ENCODE measurements around the gene COL7A1. TPM values are rescaled to one million over a fixed set of nuclear protein-coding genes. Genes with fewer than 3 reads are reported as not detected.

Gene COL7A1
- total RNA-seq, 1 experiment from 2014 or later = 91.2 TPM

- H3K36me3 ChIP-seq (ENCODE audit: low read depth) = no peaks in the 10 kb centered on the region
- H3K9me3 ChIP-seq (ENCODE audit: insufficient read depth, low read depth) = no peaks in the 10 kb centered on the region
- H3K9me2 ChIP-seq (ENCODE audit: insufficient read depth) = no peaks in the 10 kb centered on the region
- no peak for TF ChIP-seq EZH2 (IDR thresholded peaks at IDR 0.05; ENCODE audit: low read depth)
- TF ChIP-seq, protein P1, sequence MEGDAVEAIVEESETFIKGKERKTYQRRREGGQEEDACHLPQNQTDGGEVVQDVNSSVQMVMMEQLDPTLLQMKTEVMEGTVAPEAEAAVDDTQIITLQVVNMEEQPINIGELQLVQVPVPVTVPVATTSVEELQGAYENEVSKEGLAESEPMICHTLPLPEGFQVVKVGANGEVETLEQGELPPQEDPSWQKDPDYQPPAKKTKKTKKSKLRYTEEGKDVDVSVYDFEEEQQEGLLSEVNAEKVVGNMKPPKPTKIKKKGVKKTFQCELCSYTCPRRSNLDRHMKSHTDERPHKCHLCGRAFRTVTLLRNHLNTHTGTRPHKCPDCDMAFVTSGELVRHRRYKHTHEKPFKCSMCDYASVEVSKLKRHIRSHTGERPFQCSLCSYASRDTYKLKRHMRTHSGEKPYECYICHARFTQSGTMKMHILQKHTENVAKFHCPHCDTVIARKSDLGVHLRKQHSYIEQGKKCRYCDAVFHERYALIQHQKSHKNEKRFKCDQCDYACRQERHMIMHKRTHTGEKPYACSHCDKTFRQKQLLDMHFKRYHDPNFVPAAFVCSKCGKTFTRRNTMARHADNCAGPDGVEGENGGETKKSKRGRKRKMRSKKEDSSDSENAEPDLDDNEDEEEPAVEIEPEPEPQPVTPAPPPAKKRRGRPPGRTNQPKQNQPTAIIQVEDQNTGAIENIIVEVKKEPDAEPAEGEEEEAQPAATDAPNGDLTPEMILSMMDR (conservative IDR thresholded peaks at IDR 0.05) = no peak
- no peaks in the 10 kb centered on the region for H3K27me3 ChIP-seq (ENCODE audit: insufficient read depth, low read depth)
- H3K4me2 ChIP-seq = no peak overlapping the region
- no peak for DNase-seq
- ChIA-PET CTCF (no interaction called here), POLR2A (ENCODE audit: unreplicated experiment) (no interaction called here)
- no peak overlapping the region for H2AFZ ChIP-seq
- no peaks in the 10 kb centered on the region for H3F3A ChIP-seq (ENCODE audit: insufficient read depth, low read depth)
- no peaks in the 10 kb centered on the region for H3K4me1 ChIP-seq (replicated peaks; ENCODE audit: insufficient read depth)
- no TSS peak for BruUV-seq (replicated peaks)
- H3K4me3 ChIP-seq = no peak overlapping the region
- no peaks in the 10 kb centered on the region for H4K20me1 ChIP-seq (ENCODE audit: insufficient read depth)
- no peaks in the 10 kb centered on the region for H3K79me2 ChIP-seq (ENCODE audit: low read depth)
- H3K27ac ChIP-seq = no peak overlapping the region
- intact Hi-C loops (cut with micrococcal nuclease; ENCODE audit: unreplicated experiment) = no loop called here
Observed at GRCh38 chr3:48571938-48572337, 23.2 kb downstream of the COL7A1 start.

GRCh38 chr3:48569808-48570450 is 25.2 kb downstream of the COL7A1 start:
- DNase-seq = no peak
- H3K27ac ChIP-seq = no peak overlapping the region
- H3K4me3 ChIP-seq = no peak overlapping the region
- H3K9me3 ChIP-seq (ENCODE audit: insufficient read depth, low read depth) = no peaks in the 10 kb centered on the region
- no peaks in the 10 kb centered on the region for H3F3A ChIP-seq (ENCODE audit: insufficient read depth, low read depth)
- intact Hi-C loops (cut with micrococcal nuclease; ENCODE audit: unreplicated experiment) = no loop called here
- no peaks in the 10 kb centered on the region for H3K4me1 ChIP-seq (replicated peaks; ENCODE audit: insufficient read depth)
- TF ChIP-seq, protein P1 (conservative IDR thresholded peaks at IDR 0.05) = no peak
- TF ChIP-seq EZH2 (IDR thresholded peaks at IDR 0.05; ENCODE audit: low read depth) = no peak
- H4K20me1 ChIP-seq (ENCODE audit: insufficient read depth) = no peaks in the 10 kb centered on the region
- BruUV-seq (replicated peaks) = no TSS peak
- ChIA-PET CTCF (no interaction called here), POLR2A (ENCODE audit: unreplicated experiment) (no interaction called here)
- H3K79me2 ChIP-seq (ENCODE audit: low read depth) = no peaks in the 10 kb centered on the region
- no peaks in the 10 kb centered on the region for H3K9me2 ChIP-seq (ENCODE audit: insufficient read depth)
- H3K27me3 ChIP-seq (ENCODE audit: insufficient read depth, low read depth) = no peaks in the 10 kb centered on the region
- H2AFZ ChIP-seq = no peak overlapping the region
- H3K36me3 ChIP-seq (ENCODE audit: low read depth) = no peaks in the 10 kb centered on the region
- H3K4me2 ChIP-seq = no peak overlapping the region

DNA sequence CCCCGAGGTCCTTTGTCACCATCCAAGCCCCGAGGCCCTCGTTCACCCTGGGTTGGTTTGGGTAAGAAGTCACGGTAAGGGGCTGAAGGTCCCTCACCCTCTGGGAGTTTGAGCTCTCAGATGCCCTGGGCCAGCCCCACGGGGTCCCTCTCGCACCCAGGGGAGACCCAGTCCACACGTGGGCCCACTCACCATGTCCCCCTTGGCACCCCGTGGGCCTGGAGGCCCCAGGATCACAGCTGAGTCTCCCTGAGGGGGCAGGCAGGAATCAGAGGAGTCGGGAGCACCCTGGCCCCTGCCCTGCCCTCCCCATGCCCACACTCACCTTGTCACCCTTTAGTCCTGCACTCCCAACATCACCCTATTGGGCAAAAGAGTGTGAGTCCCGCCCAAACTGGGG is 25.7 kb downstream of the COL7A1 start:
- no peak overlapping the region for H3K27ac ChIP-seq
- no peaks in the 10 kb centered on the region for H4K20me1 ChIP-seq (ENCODE audit: insufficient read depth)
- H3F3A ChIP-seq (ENCODE audit: insufficient read depth, low read depth) = no peaks in the 10 kb centered on the region
- H3K4me1 ChIP-seq (replicated peaks; ENCODE audit: insufficient read depth) = no peaks in the 10 kb centered on the region
- H3K79me2 ChIP-seq (ENCODE audit: low read depth) = no peaks in the 10 kb centered on the region
- DNase-seq = no peak
- BruUV-seq (replicated peaks) = no TSS peak
- H3K4me2 ChIP-seq = no peak overlapping the region
- ChIA-PET POLR2A (ENCODE audit: unreplicated experiment) (no interaction called here), CTCF (no interaction called here)
- H3K9me2 ChIP-seq (ENCODE audit: insufficient read depth) = no peaks in the 10 kb centered on the region
- H2AFZ ChIP-seq = no peak overlapping the region
- TF ChIP-seq, protein P1 (conservative IDR thresholded peaks at IDR 0.05) = no peak
- TF ChIP-seq EZH2 (IDR thresholded peaks at IDR 0.05; ENCODE audit: low read depth) = no peak
- H3K36me3 ChIP-seq (ENCODE audit: low read depth) = no peaks in the 10 kb centered on the region
- H3K4me3 ChIP-seq = no peak overlapping the region
- no peaks in the 10 kb centered on the region for H3K27me3 ChIP-seq (ENCODE audit: insufficient read depth, low read depth)
- H3K9me3 ChIP-seq (ENCODE audit: insufficient read depth, low read depth) = no peaks in the 10 kb centered on the region
- intact Hi-C loops (cut with micrococcal nuclease; ENCODE audit: unreplicated experiment) = no loop called here
